SK-N-SH treated with all-trans-retinoic acid at 6 μM for 48 hours (cell line): Measurements from ENCODE around the gene UBXN4.

Source experiments
- ARNTL ChIP-seq: fragments of 450-650 bp; formaldehyde crosslinking; IDR thresholded peaks from 2 replicates; pipeline ENCODE4 v1.5.0; 2020; ENCODE audit warnings: low read depth, mild to moderate bottlenecking, moderate library complexity, borderline replicate concordance
- CSDC2 ChIP-seq: fragments of 250-450 bp; sonication (Bioruptor Pico); IDR thresholded peaks from 2 replicates; pipeline ENCODE4 v1.5.0; 2020; ENCODE audit warnings: mild to moderate bottlenecking, moderate library complexity
- PATZ1 ChIP-seq: fragments of 250-450 bp; sonication (Bioruptor Pico); IDR thresholded peaks from 2 replicates; pipeline ENCODE4 v1.8.0; 2020; ENCODE audit warnings: mild to moderate bottlenecking, moderate library complexity, borderline replicate concordance
- RARB ChIP-seq: fragments of 250-450 bp; sonication (Bioruptor Pico); IDR thresholded peaks from 2 replicates; pipeline ENCODE4 v1.8.0; 2021; ENCODE audit warnings: mild to moderate bottlenecking, moderate library complexity
- ZFP3 ChIP-seq: fragments of 250-450 bp; sonication (Bioruptor Pico); IDR thresholded peaks from 2 replicates; pipeline ENCODE4 v1.5.0; 2020; ENCODE audit warnings: mild to moderate bottlenecking, moderate library complexity
- ZFP30 ChIP-seq: fragments of 450-650 bp; formaldehyde crosslinking; IDR thresholded peaks from 2 replicates; pipeline ENCODE4 v1.5.0; 2022; ENCODE audit warnings: mild to moderate bottlenecking, moderate library complexity

GRCh38 chr2:135817951-135818350 is 76.3 kb downstream of the UBXN4 start:
- no peak for TF ChIP-seq ARNTL (CRISPR knock-in tag)
- TF ChIP-seq ZFP3 (CRISPR knock-in tag), result no peak
- TF ChIP-seq ZFP30 (CRISPR knock-in tag), result no peak
- no peak for TF ChIP-seq CSDC2 (CRISPR knock-in tag)
- TF ChIP-seq PATZ1 (CRISPR knock-in tag), result no peak
- no peak for TF ChIP-seq RARB (CRISPR knock-in tag)
